Astrocyte of the hippocampus (primary cell): Measurements from ENCODE around the gene KRTAP10-1.
"Not testable (repeated sequence)": the region's sequence is repeated elsewhere in the genome, so short reads cannot be mapped to it uniquely, and the experiment has no call there.

Source experiments
- DNase-seq: peaks from one replicate; pipeline ENCODE4 v3.0.0; 2011; ENCODE audit warnings: low read depth, low spot score

KRTAP10-1 gene

GRCh38 chr21:44571296-44571695 is 31.3 kb upstream of the KRTAP10-1 start:
- no peak for DNase-seq

- DNase-seq = no peak
These were observed 30.0 kb upstream of the KRTAP10-1 start for GRCh38 chr21:44569861-44570517.

GRCh38 chr21:44568667-44569556 is 28.9 kb upstream of the KRTAP10-1 start:
- no peak for DNase-seq

- no peak for DNase-seq
These were observed 28.3 kb upstream of the KRTAP10-1 start for GRCh38 chr21:44568261-44568660.

GRCh38 chr21:44567481-44568171 is 27.6 kb upstream of the KRTAP10-1 start:
- DNase-seq = no peak

GRCh38 chr21:44566403-44566802 is 26.4 kb upstream of the KRTAP10-1 start:
- no peak for DNase-seq

GRCh38 chr21:44564886-44565598 is 25.0 kb upstream of the KRTAP10-1 start:
- DNase-seq = no peak

- no peak for DNase-seq
These were observed 24.1 kb upstream of the KRTAP10-1 start for GRCh38 chr21:44564099-44564498.

- DNase-seq = no peak
These were observed 18.7 kb upstream of the KRTAP10-1 start, which contains the start of gene KRTAP10-3 for GRCh38 chr21:44558695-44559094. Gene KRTAP10-3 (minus strand): TSS chr21:44558795. CDS start chr21:44558715, 80 bp downstream.

- not testable (repeated sequence) for DNase-seq
These were observed 18.3 kb upstream of the KRTAP10-1 start for GRCh38 chr21:44558329-44558675.

GRCh38 chr21:44557491-44558328 is 17.7 kb upstream of the KRTAP10-1 start:
- no peak for DNase-seq

- DNase-seq = no peak
These were observed 16.9 kb upstream of the KRTAP10-1 start for GRCh38 chr21:44556879-44557278.

- DNase-seq = no peak
These were observed 15.3 kb upstream of the KRTAP10-1 start for GRCh38 chr21:44555200-44555875.

GRCh38 chr21:44552681-44553080 is 12.7 kb upstream of the KRTAP10-1 start:
- DNase-seq = no peak

- DNase-seq = no peak
These were observed 12.1 kb upstream of the KRTAP10-1 start for GRCh38 chr21:44552136-44552535.

- DNase-seq = no peak
These were observed 11.5 kb upstream of the KRTAP10-1 start, which contains the start of gene KRTAP10-2 for GRCh38 chr21:44551340-44551961. Gene KRTAP10-2 (minus strand): TSS chr21:44551505. CDS start chr21:44551458, 47 bp downstream.

- no peak for DNase-seq
These were observed 10.8 kb upstream of the KRTAP10-1 start for GRCh38 chr21:44550807-44551206.

GRCh38 chr21:44550285-44550684 is 10.3 kb upstream of the KRTAP10-1 start:
- not testable (repeated sequence) for DNase-seq

- DNase-seq = no peak
These were observed 9.7 kb upstream of the KRTAP10-1 start for GRCh38 chr21:44549525-44550211.
